PC-9 (cell line): ENCODE measurements around the gene SETD7. TPM values are rescaled to one million over a fixed set of nuclear protein-coding genes. Genes with fewer than 3 reads are reported as not detected.

Source experiments
- BruUV-seq: library from RNA; stranded (reverse); fragments of 400-500 nt; replicated peaks from 2 replicates; lab custom pipeline; 2021; lab: Mats Ljungman, UMichigan
- CTCF ChIA-PET: fragments of 300-600 bp; sonication (Branson Sonifier 250); formaldehyde crosslinking; loops from one replicate; lab custom pipeline; 2022; ENCODE audit warnings: antibody characterized with exemption; lab: Charles Lee
- POLR2A ChIA-PET: fragments of 300-600 bp; sonication (Branson Sonifier 250); formaldehyde crosslinking; loops from one replicate; lab custom pipeline; 2022; ENCODE audit warnings: antibody characterized with exemption; ENCODE audit not compliant: unreplicated experiment; lab: Charles Lee
- DNase-seq, 2 experiments: peaks; one replicate each; pipeline versions ENCODE4 v3.0.0 to v3.0.0-alpha.2; 2015 to 2022; ENCODE audit warnings: mixed read lengths in 1 of 2
- H2AFZ ChIP-seq: fragments of 200-600 bp; sonication (generic); 2 replicates; pipeline ENCODE4 v1.8.1; 2017; ENCODE audit warnings: antibody characterized with exemption
- H3F3A ChIP-seq: fragments of 200-600 bp; sonication (generic); 2 replicates; pipeline ENCODE4 v1.8.1; 2017; ENCODE audit warnings: antibody characterized with exemption, mild to moderate bottlenecking, low read depth; ENCODE audit not compliant: insufficient read depth
- H3K27ac ChIP-seq: fragments of 200-600 bp; sonication (generic); 2 replicates; pipeline ENCODE4 v1.6.1; 2016; ENCODE audit warnings: mixed run types
- H3K27me3 ChIP-seq: fragments of 200-600 bp; sonication (generic); 2 replicates; pipeline ENCODE4 v1.6.1; 2016; ENCODE audit warnings: low read depth, mixed run types; ENCODE audit not compliant: insufficient read depth
- H3K36me3 ChIP-seq: fragments of 200-600 bp; sonication (generic); 2 replicates; pipeline ENCODE4 v1.6.1; 2016; ENCODE audit warnings: low read depth, mixed run types
- H3K4me1 ChIP-seq: fragments of 200-600 bp; sonication (generic); replicated peaks from 2 replicates; pipeline ENCODE4 v1.6.1; 2016; ENCODE audit warnings: mixed run types; ENCODE audit not compliant: insufficient read depth
- H3K4me2 ChIP-seq: fragments of 200-600 bp; sonication (generic); 2 replicates; pipeline ENCODE4 v1.6.1; 2017; ENCODE audit warnings: mixed run types
- H3K4me3 ChIP-seq: fragments of 200-600 bp; sonication (generic); 2 replicates; pipeline ENCODE4 v1.6.1; 2016; ENCODE audit warnings: mixed run types
- H3K79me2 ChIP-seq: fragments of 200-600 bp; sonication (generic); 2 replicates; pipeline ENCODE4 v1.6.1; 2017; ENCODE audit warnings: low read depth, mixed run types
- H3K9me2 ChIP-seq: fragments of 200-600 bp; sonication (generic); 2 replicates; pipeline ENCODE4 v1.8.1; 2017; ENCODE audit warnings: mild to moderate bottlenecking; ENCODE audit not compliant: insufficient read depth
- H3K9me3 ChIP-seq: fragments of 200-600 bp; sonication (generic); 2 replicates; pipeline ENCODE4 v1.8.1; 2016; ENCODE audit warnings: low read depth; ENCODE audit not compliant: insufficient read depth
- H4K20me1 ChIP-seq: fragments of 200-600 bp; sonication (generic); 2 replicates; pipeline ENCODE4 v1.8.1; 2017; ENCODE audit not compliant: insufficient read depth
- CTCF ChIP-seq: fragments of 200-600 bp; sonication (generic); conservative IDR thresholded peaks from 2 replicates; pipeline ENCODE4 v1.6.1; 2017; ENCODE audit warnings: mixed run types, antibody characterized with exemption, mild to moderate bottlenecking, moderate library complexity
- EZH2 ChIP-seq: fragments of 200-600 bp; sonication (generic); IDR thresholded peaks from 2 replicates; pipeline ENCODE4 v1.8.0; 2017; ENCODE audit warnings: antibody characterized with exemption, low read depth
- intact Hi-C: fragments of 100-400 bp; cut with micrococcal nuclease; formaldehyde crosslinking; loops from one replicate; pipeline ENCODE4 v1.10.0; 2022; ENCODE audit not compliant: unreplicated experiment
- total RNA-seq: library from RNA; stranded (reverse); gene quantifications from 2 replicates; pipeline ENCODE4 v1.2.3, GENCODE V29; 2021

The SETD7 gene
- total RNA-seq, 1 experiment from 2014 or later = 36.5 TPM

GRCh38 chr4:139554893-139555704 lies 920 bp downstream of the SETD7 start:
- TF ChIP-seq EZH2 (no peak), CTCF (no peak)
- ChIA-PET POLR2A (interaction anchor here (0.6 kb wide), 1 partner anchor 332 kb away, joined by 5 read pairs; no protein-coding TSS in a partner anchor), CTCF (interaction anchor here (0.6 to 2.1 kb wide), 4 partner anchors 48 to 535 kb away, joined by 3 to 12 read pairs (median 4); no protein-coding TSS in a partner anchor)
- H3K4me2 ChIP-seq = peak overlapping the region; percentile 88
- peak overlapping the region; percentile 87 for H3K4me3 ChIP-seq
- intact Hi-C loops = loop anchor here (1.0 kb wide), 2 partner anchors 90 to 102 kb away; no protein-coding TSS in a partner anchor
- H3K27ac ChIP-seq = peak overlapping the region; percentile 67
- peaks cover 27% of the 10 kb centered on the region for H3K4me1 ChIP-seq
- peaks cover 7% of the 10 kb centered on the region; the same call in 1 of the 2 replicates for H3F3A ChIP-seq
- H3K27me3 ChIP-seq = no peaks in the 10 kb centered on the region
- peak overlapping the region; percentile 87 for H2AFZ ChIP-seq
- H3K36me3 ChIP-seq = no peaks in the 10 kb centered on the region
- H3K79me2 ChIP-seq = peaks cover 49% of the 10 kb centered on the region
- DNase-seq = peak; percentile 62 to 88
- no peaks in the 10 kb centered on the region for H3K9me2 ChIP-seq
- H4K20me1 ChIP-seq = 0 out of 2 replicates have a peak, but pooled peaks cover 4% of the 10 kb centered on the region
- no peaks in the 10 kb centered on the region for H3K9me3 ChIP-seq
- no TSS peak for BruUV-seq

GRCh38 chr4:139554642-139554892 lies 1.5 kb downstream of the SETD7 start:
- 0 out of 2 replicates have a peak, but pooled peaks cover 4% of the 10 kb centered on the region for H4K20me1 ChIP-seq
- POLR2A ChIA-PET = interaction anchor here (0.6 to 0.7 kb wide), 2 partner anchors 26 to 112 kb away, joined by 3 read pairs; no protein-coding TSS in a partner anchor
- TF ChIP-seq CTCF = no peak
- no peak for TF ChIP-seq EZH2
- CTCF ChIA-PET = interaction anchor here (0.7 to 2.1 kb wide), 2 partner anchors 48 to 51 kb away, joined by 4 to 12 read pairs; no protein-coding TSS in a partner anchor
- intact Hi-C loops = no loop called here
- no peaks in the 10 kb centered on the region for H3K9me2 ChIP-seq
- peak overlapping the region; percentile 67 for H3K27ac ChIP-seq
- H3K36me3 ChIP-seq = no peaks in the 10 kb centered on the region
- peak overlapping the region; percentile 88 for H3K4me2 ChIP-seq
- H3K27me3 ChIP-seq = no peaks in the 10 kb centered on the region
- H3K4me3 ChIP-seq = peak overlapping the region; percentile 87
- peaks cover 54% of the 10 kb centered on the region for H3K79me2 ChIP-seq
- H3K4me1 ChIP-seq = peaks cover 27% of the 10 kb centered on the region
- DNase-seq = no peak
- H3F3A ChIP-seq = peaks cover 7% of the 10 kb centered on the region; the same call in 1 of the 2 replicates
- H3K9me3 ChIP-seq = no peaks in the 10 kb centered on the region
- H2AFZ ChIP-seq = peak overlapping the region; percentile 87; the same call in 1 of the 2 replicates
- BruUV-seq = no TSS peak

- intact Hi-C loops = no loop called here
Measured at GRCh38 chr4:139553751-139554641, 2.0 kb downstream of the SETD7 start.

More at GRCh38 chr4:139553751-139554641, 2.0 kb downstream of the SETD7 start:
- Histone ChIP-seq H3K4me2 (peak overlapping the region; percentile 88), H3K9me3 (no peaks in the 10 kb centered on the region), H2AFZ (no peak overlapping the region), H4K20me1 (0 out of 2 replicates have a peak, but pooled peaks cover 4% of the 10 kb centered on the region), H3K27ac (peak overlapping the region; percentile 67), H3F3A (peaks cover 7% of the 10 kb centered on the region; the same call in 1 of the 2 replicates), H3K36me3 (no peaks in the 10 kb centered on the region), H3K4me3 (peak overlapping the region; percentile 87), H3K9me2 (no peaks in the 10 kb centered on the region), H3K4me1 (peaks cover 27% of the 10 kb centered on the region), H3K27me3 (no peaks in the 10 kb centered on the region), H3K79me2 (peaks cover 60% of the 10 kb centered on the region)
- ChIA-PET CTCF (interaction anchor here (0.7 to 2.1 kb wide), 2 partner anchors 49 to 51 kb away, joined by 4 to 12 read pairs; no protein-coding TSS in a partner anchor), POLR2A (interaction anchor here (0.6 to 0.7 kb wide), 3 partner anchors 27 to 471 kb away, joined by 3 to 28 read pairs (median 3); no protein-coding TSS in a partner anchor)
- BruUV-seq = TSS peak; percentile 46
- no peak for DNase-seq
- TF ChIP-seq EZH2 = no peak
- no peak for TF ChIP-seq CTCF
